Measurements from ENCODE around the gene PTPRS.
A peak's percentile ranks its signal among the peaks of the same experiment; 100 is the strongest.
"Not testable (repeated sequence)": the region's sequence is repeated elsewhere in the genome, so short reads cannot be mapped to it uniquely, and the experiment has no call there.

Gene PTPRS

DNA sequence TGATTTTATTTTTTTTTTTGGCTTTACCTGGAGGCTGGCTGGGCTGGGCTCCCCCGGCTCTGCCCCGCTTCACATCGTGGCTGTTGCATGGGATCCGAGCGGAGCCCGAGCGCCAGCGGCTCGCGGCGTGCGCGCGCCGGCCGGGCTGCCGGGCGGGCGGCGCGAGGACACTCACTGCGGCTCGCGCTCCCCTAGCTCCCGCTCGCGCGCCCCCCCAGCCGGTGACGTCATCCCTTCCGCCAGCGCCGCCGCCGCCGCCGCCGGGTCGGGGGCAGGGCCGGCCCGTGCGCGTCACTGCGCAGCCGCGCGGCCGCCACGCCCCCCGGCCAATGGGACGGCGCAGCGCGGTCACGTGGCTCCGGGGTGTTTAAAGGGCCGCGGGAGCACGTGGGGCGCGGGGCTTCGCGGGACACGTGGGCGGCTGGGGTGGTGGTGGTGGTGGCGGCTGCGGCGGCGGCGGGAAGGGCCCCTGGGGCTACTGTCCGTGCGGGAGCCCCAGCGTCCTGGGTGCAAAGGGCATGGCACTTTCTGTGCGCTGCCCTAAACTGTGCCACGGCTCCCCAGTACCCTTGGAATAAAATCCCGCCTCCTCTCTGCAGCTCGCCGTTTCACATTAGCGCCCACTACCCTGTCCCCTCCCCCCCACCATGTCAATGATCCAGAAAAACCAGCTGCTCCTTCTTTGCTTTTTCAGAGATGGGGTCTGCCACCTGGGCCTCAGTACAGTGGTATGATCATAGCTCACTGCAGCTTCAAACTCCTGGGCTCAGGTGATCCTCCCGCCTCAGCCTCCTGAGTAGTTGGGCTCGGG, at the start of gene PTPRS:
Gene PTPRS (minus strand): TSS at position 176 of the 811 bp plus-strand sequence. CDS start 54,672 bp downstream, outside the sequence.
- DNase-seq, result peak; percentile 64

DNA sequence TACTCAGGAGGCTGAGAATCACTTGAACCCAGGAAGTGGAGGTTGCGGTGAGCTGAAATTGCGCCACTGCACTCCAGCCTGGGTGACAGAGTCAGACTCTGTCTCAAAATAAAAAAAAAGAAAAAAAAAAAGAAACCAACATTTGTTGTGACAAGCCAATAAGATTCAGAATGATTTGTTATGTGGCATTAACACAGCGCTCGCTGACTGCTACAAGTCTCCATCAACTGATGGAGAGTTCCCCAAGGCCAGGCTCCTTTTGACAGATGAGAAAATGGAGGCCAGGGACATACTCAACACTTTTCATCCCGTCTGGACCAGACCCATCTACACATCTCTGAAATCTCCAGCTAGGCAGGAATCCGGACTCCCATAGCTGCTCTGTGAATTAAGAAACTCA, 48.7 kb upstream of the PTPRS start:
- no peak for DNase-seq

DNA sequence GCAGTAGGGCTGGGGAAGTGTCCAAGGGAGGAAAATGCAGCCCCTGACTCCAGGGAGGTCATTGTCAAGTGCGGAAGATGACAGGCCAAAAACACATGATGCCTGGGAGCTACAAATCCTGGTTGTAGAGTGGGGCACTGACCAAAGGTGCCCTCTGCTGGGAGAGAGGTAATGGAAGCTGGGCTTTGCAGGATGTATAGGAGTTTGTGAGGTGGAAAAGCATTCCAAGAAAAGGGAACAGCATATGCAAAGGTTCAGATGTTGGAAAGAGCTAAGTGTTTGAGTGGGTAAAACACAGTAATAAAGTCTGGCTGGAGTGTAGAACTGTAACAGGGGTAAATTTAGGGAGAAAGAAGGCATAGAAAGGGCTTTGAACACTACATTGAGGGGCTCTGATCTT, 46.9 kb upstream of the PTPRS start:
- no peak for DNase-seq

DNA sequence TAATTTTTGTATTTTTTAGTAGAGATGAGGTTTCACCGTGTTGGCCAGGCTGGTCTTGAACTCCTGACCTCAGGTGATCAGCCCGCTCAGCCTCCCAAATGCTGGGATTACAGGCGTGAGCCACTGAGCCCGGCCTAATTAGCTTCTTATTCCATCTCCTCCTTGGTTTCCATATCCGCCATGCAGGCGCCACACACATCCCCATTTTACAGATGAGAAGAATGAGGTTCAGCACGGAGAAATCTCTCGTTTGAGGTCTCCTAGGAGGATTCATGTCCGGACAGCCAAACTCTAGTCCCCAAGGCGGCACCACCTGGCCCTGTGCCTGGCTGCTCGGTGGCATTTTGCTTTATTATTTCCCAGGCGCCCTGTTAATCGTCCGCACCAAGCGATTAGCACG, 46.2 kb upstream of the PTPRS start:
- no peak for DNase-seq

- DNase-seq, result not testable (repeated sequence)
Observed at GRCh38 chr19:5381197-5381596, 40.6 kb upstream of the PTPRS start.

DNA sequence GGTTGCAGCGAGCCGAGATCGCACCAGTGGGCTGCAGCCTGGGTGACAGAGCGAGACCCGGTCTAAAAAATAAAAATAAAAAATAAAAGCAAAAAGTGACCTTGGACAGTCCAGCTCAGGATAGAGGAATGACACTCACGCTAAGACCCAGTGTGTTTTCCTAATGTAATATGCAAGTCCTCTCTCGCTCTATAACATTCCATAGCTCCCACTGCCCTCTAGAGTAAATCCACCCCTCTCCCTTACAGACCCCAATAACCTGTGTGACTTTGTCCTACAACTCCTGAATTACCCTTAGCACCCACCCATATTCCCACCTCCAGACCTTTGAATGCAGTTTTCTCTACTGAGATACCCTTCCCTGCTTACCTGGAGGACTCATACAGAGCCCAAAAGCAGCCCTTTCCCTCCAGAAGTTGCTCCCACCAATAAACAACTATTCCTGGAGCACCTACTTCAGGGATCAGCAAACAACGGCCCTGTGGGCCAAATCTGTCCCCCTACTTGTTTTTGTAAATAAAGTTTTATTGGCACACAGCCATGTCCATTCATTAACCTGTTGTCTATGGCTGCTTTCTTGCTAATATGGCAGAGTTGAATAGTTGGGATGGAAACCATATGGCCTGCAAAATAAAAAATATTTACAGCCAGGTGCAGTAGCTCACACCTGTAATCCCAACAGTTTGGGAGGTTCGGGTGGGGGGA, 39.8 kb upstream of the PTPRS start:
- no peak for DNase-seq

DNA sequence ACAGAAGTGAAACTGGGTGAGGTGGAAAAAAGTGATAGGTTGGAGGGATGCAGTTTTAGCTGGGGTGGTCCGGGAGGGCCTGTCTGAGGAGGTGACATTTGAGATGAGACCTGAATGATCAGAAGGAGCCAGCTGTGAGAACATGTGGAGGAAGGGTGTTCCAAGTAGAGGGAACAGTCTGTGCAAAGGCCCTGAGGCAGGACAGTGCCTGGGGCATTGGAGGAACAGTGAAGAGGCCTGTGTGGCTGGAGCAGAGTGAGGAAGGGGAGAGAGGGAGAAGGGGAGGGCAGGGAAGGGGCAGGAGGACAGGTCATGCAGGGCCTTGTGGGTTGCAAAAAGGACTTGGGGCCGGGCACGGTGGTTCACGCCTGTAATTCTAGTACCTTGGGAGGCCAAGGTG, 36.3 kb upstream of the PTPRS start:
- no peak for DNase-seq

GRCh38 chr19:5372572-5373200, 32.1 kb upstream of the PTPRS start:
- no peak for DNase-seq

GRCh38 chr19:5369962-5370367, 29.4 kb upstream of the PTPRS start:
- peak; percentile 62 for DNase-seq

- DNase-seq, result no peak
Observed at GRCh38 chr19:5369304-5369703, 28.7 kb upstream of the PTPRS start.

GRCh38 chr19:5367530-5368133, 27.0 kb upstream of the PTPRS start:
- no peak for DNase-seq

- no peak for DNase-seq
Observed at GRCh38 chr19:5365905-5366304, 25.3 kb upstream of the PTPRS start.

DNA sequence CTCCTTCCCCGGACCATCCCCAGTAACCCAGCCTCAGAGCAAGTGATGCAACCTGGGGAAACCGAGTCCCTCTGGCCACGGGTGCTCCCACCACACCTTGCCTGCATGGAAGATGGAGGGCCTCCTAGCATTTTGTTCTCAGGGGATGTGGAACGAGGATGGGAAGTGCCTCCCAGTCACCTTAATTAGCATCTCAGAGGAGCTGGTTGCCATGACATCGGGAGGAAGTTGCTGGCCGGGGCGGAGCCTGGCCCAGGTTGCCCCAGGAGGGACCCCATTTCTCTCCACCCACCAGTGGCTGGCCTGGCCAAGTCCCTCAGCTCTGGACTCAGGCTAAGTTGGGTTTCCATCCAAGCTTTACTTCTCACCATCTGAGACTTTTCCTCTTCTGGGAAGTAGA, 24.1 kb upstream of the PTPRS start:
- no peak for DNase-seq

GRCh38 chr19:5361839-5362238, 21.2 kb upstream of the PTPRS start:
- not testable (repeated sequence) for DNase-seq

GRCh38 chr19:5361407-5361806, 20.8 kb upstream of the PTPRS start:
- no peak for DNase-seq

- no peak for DNase-seq
Observed at GRCh38 chr19:5360003-5360780, 19.6 kb upstream of the PTPRS start.

DNA sequence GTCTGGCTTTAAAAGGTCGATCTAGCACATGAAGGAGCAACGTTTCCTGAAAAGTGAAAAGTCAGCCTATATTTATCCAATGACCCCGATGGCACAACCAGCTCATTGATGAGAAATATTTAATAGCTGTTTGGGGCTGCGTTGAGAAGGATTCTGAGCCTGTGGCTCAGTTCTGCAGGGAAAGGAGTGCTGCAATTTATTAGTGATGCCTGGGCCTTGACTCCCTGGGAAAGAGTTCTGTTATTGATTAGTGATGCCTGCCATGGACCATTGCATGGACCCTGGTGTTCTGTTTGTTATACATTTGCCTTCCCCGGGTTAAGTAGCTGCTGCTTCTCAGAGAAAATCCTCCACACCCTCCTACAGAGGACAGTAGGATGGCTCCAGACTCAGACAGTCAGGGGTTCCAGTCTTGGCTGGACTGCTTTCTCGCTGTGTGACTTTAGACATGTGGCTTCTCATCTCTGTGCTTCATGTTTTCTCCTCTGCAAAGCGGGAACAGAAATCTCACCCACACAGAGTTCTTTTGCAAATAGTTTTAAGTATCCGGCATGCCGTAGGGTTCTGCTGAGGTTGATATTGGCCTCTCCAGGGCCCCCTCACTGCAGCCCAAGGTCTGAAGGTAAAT, 17.7 kb upstream of the PTPRS start:
- no peak for DNase-seq

- no peak for DNase-seq
Observed at GRCh38 chr19:5357584-5357983, 17.0 kb upstream of the PTPRS start.

DNA sequence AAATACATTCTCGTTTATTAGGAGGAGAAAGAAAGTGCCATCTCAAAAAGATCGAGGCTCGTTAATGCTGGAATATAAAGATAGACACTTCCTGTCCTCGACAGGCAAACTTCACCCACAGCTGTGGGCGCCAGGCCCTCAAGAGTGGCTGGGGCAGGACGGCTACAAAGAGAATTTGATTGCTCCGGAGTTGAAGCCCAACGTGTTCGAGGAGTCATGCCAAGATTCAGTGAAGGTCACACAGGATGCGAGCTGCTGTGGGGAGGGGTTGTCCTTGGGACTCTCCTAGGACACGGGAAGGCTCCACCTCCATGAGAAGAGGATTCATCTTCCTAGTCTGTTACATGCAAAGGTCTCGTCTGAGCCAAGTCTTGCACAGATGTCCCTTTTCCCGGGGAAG, 16.3 kb upstream of the PTPRS start:
- no peak for DNase-seq

DNA sequence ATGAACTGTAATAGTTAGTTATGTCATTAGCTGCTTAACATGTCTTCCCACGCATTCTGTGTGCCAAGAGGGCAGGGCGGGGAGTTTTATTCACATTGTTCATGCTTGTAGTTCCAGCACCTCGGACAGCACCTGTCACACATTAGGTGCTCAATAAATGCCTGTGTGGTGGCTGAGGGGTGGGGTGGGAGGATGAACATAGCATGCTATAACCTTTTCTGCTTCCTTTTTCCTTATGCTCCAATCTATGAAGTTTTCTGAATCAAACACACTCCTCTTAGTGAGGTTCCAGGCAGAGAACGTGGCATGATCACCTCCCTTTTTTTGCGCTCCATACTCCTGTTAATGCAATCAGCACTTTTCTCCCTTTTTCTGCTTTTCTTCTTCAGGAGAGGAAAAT, 15.8 kb upstream of the PTPRS start:
- DNase-seq, result no peak

GRCh38 chr19:5355693-5356092, 15.1 kb upstream of the PTPRS start:
- DNase-seq, result no peak

DNA sequence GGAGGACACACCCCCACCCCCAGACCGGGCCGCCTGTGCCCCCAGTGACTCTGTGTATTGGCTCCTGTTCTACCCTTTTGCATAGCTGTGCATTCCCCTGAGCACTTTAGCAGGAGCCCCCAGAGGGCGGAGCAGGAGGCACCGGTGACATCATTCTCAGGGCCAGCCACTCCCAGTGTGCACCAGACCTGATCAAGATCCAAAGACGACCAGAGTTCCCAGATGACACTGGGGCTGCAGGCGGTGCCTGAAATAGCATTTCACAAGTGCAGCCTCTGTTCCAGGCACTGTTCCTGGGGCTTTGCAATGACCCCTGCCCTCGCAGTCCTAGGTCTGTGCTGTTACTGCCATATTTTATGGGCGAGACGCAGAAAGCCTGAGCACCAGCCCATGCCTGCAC, 14.5 kb upstream of the PTPRS start:
- no peak for DNase-seq
